Esophagus muscularis mucosa (tissue), 4 donors: Measurements from ENCODE around the gene HOOK1.

ENCODE experiments used
- CTCF ChIP-seq, 3 experiments: fragments of 200-600 bp in 2 of 3; fragments of 450-650 bp in 1 of 3; sonication (generic) in 2 of 3; IDR thresholded peaks; one replicate each; pipeline ENCODE4 v1.5.1; 2017 to 2019; ENCODE audit warnings: antibody characterized with exemption in 3 of 3, mild to moderate bottlenecking in 2 of 3, moderate library complexity in 1 of 3
- EP300 ChIP-seq: sonication (generic); formaldehyde crosslinking; IDR thresholded peaks from one replicate; pipeline ENCODE4 v1.6.1; 2017; ENCODE audit warnings: antibody characterized with exemption
- POLR2AphosphoS5 ChIP-seq, 2 donors: sonication (generic); formaldehyde crosslinking; IDR thresholded peaks; one replicate each; pipeline ENCODE4 v1.6.1; 2017; ENCODE audit warnings: antibody characterized with exemption in 2 of 2

- TF ChIP-seq EP300 = no peak
- no peak for TF ChIP-seq POLR2AphosphoS5 (IDR thresholded peaks at IDR 0.05)
- no peak for TF ChIP-seq CTCF (IDR thresholded peaks at IDR 0.05)
Observed at GRCh38 chr1:59833022-59833421, 18.3 kb downstream of the HOOK1 start.
